HuH-7.5 (cell line): ENCODE measurements around the gene ABHD1.

ENCODE experiments used
- DNase-seq: peaks from one replicate; pipeline ENCODE4 v3.0.0; 2011; ENCODE audit warnings: low spot score

The ABHD1 gene

DNA sequence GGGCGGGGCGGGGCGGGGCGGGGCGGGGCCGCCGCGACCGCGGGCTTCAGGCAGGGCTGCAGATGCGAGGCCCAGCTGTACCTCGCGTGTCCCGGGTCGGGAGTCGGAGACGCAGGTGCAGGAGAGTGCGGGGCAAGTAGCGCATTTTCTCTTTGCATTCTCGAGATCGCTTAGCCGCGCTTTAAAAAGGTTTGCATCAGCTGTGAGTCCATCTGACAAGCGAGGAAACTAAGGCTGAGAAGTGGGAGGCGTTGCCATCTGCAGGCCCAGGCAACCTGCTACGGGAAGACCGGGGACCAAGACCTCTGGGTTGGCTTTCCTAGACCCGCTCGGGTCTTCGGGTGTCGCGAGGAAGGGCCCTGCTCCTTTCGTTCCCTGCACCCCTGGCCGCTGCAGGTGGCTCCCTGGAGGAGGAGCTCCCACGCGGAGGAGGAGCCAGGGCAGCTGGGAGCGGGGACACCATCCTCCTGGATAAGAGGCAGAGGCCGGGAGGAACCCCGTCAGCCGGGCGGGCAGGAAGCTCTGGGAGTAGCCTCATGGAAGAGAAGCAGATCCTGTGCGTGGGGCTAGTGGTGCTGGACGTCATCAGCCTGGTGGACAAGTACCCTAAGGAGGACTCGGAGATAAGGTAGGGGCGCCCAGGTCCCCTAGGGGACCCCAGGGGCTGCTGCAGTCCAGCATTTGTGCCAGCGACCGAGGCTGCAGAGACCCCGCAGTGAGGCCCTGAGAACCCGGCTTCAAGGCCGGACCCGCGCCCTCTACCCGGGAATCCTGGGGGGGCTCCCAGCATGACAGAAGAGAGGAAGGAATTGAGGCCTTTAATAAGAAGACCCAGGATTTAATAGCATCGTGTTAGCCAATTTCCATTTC is 36.7 kb upstream of the ABHD1 start, which contains the start of gene KHK:
Gene KHK (plus strand): TSS at position 49 of the 870 bp plus-strand sequence. CDS start 488 bp downstream, at position 537.
- peak; percentile 89 for DNase-seq

GRCh38 chr2:27087823-27088410 is 35.7 kb upstream of the ABHD1 start:
- no peak for DNase-seq

DNA sequence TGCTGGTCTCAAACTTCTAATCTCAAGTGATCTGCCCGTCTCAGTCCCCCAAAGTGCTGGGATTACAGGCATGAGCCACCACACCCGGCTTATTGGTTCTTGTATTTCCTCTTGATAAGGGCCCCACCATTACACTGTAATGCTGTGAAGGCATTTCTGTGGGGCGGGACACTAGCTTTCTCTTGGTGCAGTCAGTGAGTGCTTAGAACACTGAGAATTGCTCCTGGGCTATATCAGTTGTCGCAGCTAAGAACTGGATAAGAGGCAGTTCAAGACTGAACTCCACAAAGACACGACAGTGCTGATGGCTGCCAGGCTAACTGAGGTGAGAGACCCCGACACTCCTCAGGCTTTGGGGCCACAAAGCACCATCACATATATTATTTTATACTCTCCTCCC is 35.0 kb upstream of the ABHD1 start:
- no peak for DNase-seq

GRCh38 chr2:27089111-27089954 is 34.3 kb upstream of the ABHD1 start:
- DNase-seq, result no peak

GRCh38 chr2:27091746-27092695 is 31.6 kb upstream of the ABHD1 start:
- DNase-seq, result no peak

GRCh38 chr2:27092696-27093429 is 30.8 kb upstream of the ABHD1 start:
- no peak for DNase-seq

DNA sequence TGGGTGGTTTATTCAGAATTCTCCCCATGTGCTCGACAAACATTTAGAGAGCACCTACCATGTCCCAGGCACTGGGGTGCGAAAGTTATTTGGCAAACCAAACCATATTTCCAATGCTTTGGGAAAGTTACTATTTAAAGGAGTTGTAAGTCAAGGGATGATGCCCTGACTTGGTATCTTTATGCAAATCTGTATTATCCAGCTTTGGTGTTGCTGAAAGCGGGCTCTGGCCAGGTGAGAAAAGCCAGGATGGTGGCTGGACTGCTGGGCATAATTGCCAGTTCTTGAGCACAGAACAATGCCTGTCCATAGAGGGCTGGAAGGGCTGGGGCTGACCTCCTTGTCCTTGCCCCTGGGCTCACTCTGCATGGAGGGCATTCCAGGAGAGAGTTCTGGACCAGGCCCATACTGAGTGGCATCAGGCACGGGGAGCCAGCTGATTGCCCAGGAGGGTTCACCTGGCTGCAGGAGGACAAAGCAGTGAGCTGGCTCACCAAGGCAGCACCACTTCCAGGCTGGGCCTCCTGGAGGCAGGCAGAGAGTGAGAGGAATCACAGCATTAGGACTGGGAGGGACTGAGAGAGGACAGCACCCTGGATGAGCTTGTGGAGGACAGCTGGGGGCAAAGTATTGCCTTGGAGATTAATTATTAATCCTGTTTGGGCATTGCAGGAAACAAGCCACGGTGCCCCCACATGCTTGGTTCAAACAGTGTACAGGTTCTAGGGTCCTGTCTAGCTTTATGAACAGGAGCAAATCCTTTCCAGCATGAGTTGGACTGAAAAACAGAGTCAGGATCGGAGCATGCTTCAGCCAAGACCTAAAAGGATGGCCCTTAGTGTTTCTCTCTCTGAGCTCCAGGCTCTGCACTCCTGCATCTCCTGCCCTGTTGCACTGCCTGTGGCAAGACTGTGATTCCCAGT is 29.9 kb upstream of the ABHD1 start:
- peak; percentile 84 for DNase-seq

GRCh38 chr2:27094353-27094984 is 29.1 kb upstream of the ABHD1 start:
- no peak for DNase-seq

DNA sequence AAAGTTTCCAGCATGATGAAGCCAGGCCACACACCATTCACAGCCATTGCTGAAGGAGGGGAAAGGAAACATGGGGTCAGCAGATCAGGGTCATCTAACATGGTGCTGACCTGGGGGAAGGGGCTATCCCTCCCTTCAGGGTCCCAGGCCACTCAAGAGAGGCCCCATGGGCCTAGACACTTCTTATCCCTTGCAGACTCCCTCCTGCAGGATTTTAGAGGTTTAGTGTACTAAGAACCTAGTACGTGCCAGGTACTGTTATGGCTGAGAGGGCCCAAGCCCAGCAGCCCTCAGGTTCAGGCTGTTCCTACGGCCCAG is 28.2 kb upstream of the ABHD1 start:
- no peak for DNase-seq

DNA sequence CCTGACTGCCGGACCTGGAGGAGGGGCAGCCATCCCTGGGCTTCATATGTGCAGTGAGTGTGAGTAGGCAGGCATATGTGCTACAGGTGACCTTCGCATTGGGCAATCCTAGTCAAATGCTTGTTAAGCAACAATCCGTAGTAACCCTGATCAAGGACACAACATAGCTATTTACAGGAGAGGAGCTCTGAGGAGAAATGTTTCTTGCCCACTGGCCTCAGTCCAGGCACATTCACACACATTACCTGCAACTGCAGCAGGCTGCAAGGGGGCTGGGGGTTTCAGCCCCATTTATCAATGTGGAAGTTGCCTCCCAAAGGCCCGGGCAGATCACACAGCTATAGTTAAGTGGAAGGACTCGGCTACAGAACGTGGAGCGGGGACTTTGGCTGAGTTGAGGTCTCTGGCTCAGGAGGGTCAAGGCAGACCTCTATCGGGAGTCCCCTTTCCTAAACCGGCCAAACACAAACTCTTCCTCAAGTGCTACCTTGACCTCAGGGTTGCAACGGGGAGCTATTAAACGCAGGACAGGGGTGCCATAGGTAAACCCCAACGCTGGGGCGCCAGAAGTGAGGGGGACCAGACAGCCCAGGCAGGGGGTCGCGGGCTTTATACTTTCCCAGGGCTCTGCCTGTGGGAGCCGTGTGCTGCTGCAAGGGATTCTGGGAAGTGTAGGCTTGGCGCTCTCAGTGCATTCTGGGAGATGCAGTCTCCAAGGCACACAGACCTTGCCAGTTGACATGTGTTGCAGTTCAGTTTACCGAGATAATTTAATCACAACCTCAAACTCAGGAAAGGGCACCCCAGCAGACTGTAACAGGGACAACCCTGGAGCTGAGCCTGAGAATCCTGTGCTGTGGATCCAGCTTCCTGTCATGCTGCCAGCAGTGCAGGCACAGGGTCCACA is 27.6 kb upstream of the ABHD1 start:
- DNase-seq, result peak; percentile 75

DNA sequence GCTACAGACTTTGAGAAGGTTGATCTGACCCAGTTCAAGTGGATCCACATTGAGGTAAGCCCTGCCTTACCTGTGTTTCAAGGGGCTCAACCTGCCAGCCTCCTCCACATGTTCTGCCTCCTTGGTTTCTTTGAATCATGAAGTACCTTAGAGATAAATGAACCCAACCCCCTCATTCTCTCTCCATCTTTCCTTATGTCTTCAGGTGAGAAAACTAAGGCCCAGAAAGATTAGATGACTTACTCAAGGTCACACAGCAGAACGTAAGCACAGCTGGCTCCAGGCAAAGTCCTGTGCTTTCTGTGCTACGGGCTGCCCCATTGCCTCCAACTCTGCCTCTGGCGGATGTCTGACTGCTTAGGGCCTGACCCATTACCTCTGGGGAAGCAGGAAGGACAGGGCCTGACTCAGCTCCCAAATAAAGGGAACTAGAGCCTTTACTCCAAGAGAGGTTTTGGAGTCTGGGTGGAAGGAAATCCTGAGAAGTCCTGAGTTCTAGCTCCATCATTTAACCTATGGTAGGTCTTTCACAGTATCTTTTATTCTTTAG is 26.8 kb upstream of the ABHD1 start:
- no peak for DNase-seq

DNA sequence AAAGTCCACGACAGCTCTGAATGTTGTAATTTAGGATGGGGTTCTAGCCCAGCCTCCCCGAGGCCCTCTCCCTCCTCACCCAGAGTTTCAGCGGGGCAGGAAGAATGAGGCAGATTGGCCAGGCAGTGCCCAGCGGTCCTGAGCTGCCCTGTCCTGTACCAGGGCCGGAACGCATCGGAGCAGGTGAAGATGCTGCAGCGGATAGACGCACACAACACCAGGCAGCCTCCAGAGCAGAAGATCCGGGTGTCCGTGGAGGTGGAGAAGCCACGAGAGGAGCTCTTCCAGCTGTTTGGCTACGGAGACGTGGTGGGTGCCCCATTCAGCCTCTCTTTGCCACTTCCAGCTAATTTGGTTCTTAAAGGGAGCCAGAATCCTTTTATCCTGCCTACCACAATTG is 26.3 kb upstream of the ABHD1 start:
- no peak for DNase-seq

DNA sequence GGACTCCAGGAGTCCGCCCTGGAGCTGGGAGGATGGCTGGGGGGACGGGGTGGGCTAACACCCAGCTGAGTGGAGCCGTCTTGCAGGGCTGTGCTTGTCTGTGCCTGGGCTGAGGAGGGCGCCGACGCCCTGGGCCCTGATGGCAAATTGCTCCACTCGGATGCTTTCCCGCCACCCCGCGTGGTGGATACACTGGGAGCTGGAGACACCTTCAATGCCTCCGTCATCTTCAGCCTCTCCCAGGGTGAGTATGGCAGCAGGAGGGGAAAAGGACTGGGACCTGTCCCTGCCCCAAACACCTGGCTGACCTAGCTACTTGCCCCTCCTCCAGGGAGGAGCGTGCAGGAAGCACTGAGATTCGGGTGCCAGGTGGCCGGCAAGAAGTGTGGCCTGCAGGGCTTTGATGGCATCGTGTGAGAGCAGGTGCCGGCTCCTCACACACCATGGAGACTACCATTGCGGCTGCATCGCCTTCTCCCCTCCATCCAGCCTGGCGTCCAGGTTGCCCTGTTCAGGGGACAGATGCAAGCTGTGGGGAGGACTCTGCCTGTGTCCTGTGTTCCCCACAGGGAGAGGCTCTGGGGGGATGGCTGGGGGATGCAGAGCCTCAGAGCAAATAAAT is 24.2 kb upstream of the ABHD1 start:
- DNase-seq, result no peak

- no peak for DNase-seq
These were observed 23.6 kb upstream of the ABHD1 start for GRCh38 chr2:27100036-27100435.

DNA sequence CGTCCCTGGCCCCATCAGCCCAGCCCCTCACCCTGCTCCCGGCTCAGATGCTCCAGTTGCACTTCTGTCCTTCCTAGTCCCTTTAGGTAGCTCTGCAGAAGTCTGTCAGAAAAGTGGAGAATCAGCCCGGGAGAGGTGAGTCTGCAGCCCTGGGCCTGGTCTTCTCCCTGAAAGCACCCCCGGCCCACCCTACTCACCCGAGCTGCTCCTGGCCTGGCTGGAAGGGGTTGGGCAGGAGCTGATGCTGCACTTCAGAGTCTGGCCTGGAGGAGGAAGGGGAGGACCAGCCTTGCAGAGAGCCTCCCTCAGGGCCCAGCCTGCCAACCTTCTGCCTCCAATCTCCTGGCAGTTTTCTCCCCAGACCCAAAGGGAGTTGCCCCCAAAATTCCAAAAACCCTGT is 21.3 kb upstream of the ABHD1 start:
- DNase-seq, result no peak

DNA sequence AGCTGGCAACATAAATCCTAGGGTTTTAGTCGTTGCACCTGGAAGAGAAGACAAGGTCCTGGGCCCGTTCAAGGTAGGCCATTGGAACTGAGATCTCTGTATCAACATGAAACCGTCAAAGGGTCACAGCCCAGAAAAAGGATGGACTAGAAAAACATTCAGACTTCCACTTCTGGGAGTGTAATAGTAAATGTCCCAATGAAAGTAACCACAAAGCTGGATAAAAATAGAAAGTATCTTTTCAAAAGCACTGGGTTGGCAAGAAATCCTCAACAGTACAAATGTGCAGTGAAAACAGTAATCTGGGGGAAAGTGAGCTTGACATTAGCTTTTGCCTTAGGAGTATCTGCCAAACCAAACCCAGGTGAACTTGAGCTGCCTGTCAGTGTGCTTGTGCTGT is 17.6 kb upstream of the ABHD1 start:
- no peak for DNase-seq

GRCh38 chr2:27108221-27108620 is 15.4 kb upstream of the ABHD1 start:
- DNase-seq, result no peak

DNA sequence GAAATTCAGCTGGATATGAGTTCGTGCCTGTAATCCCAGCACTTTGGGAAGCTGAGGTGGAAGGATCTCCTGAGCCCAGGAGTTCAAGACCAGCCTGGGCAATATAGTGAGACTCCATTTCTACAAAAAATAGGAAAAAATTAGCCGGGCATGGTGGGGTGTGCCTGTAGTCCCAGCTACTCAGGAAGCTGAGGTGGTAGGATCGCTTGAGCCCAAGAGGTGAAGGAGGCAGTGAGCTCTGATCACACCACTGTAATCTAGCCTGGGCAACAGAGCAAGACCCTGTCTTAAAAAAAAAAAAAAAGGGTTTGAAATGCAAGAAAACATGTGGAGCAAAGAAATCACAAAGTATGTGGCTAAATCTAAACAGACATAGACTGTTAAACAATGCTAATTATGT is 14.5 kb upstream of the ABHD1 start:
- DNase-seq, result no peak
